Neutrophil (primary cell): ENCODE data around the gene NPFFR2.
"Not testable (repeated sequence)": the region's sequence is repeated elsewhere in the genome, so short reads cannot be mapped to it uniquely, and the experiment has no call there.

Source experiments
- H3K27ac ChIP-seq: fragments of 200-600 bp; sonication (generic); 2 replicates; pipeline ENCODE4 v1.5.1; 2016; ENCODE audit warnings: mild to moderate bottlenecking, moderate library complexity
- H3K27me3 ChIP-seq: fragments of 200-600 bp; sonication (generic); 2 replicates; pipeline ENCODE4 v1.6.0; 2016; ENCODE audit warnings: mild to moderate bottlenecking
- H3K36me3 ChIP-seq: fragments of 200-600 bp; sonication (generic); 2 replicates; pipeline ENCODE4 v1.5.1; 2017
- H3K4me1 ChIP-seq, 2 experiments: fragments of 200-600 bp in 1 of 2; sonication (generic) in 1 of 2; 1 replicate in 1 of 2; 2 replicates in 1 of 2; pipeline versions ENCODE4 v1.5.1 to v1.6.1; 2013 to 2016; ENCODE audit warnings: low read depth in 1 of 2, low read length in 1 of 2, mild to moderate bottlenecking in 1 of 2, moderate library complexity in 1 of 2; ENCODE audit not compliant: control insufficient read depth in 1 of 2, insufficient read depth in 1 of 2
- H3K4me3 ChIP-seq, 2 experiments: fragments of 200-600 bp in 1 of 2; sonication (generic) in 1 of 2; 1 replicate in 1 of 2; 2 replicates in 1 of 2; pipeline ENCODE4 v1.5.1; 2013 to 2016; ENCODE audit warnings: low read depth in 1 of 2, low read length in 1 of 2, mild to moderate bottlenecking in 1 of 2, moderate library complexity in 1 of 2
- H3K9me3 ChIP-seq: fragments of 200-600 bp; sonication (generic); 2 replicates; pipeline ENCODE4 v1.5.1; 2016
- CTCF ChIP-seq: fragments of 200-600 bp; sonication (generic); IDR thresholded peaks from 2 replicates; pipeline ENCODE4 v1.5.1; 2016; ENCODE audit warnings: antibody characterized with exemption

The NPFFR2 gene

DNA sequence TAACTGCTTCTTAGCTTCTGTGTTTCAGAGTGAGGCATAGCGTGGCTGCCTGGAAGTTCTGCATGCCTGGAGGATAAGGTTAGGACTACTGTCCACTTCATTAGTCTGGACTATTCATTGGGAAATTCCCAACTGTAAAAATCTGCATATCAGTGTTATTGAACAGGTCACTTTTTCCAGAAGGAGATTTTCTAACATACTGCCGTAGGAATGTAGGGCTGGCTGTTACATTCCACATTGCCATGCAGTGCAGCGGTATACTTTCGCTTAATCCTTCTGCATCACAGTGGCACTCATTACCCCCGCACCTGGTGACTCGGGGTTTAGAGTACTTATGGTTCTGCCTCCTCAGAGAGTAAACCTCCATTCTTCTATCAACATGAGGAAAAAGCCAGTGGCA is 104.6 kb downstream of the NPFFR2 start:
- no peak for TF ChIP-seq CTCF
- no peak overlapping the region for H3K27ac ChIP-seq
- H3K36me3 ChIP-seq: no peaks in the 10 kb centered on the region
- no peaks in the 10 kb centered on the region for H3K4me1 ChIP-seq
- no peaks in the 10 kb centered on the region for H3K9me3 ChIP-seq
- H3K4me3 ChIP-seq: no peak overlapping the region
- no peaks in the 10 kb centered on the region for H3K27me3 ChIP-seq

DNA sequence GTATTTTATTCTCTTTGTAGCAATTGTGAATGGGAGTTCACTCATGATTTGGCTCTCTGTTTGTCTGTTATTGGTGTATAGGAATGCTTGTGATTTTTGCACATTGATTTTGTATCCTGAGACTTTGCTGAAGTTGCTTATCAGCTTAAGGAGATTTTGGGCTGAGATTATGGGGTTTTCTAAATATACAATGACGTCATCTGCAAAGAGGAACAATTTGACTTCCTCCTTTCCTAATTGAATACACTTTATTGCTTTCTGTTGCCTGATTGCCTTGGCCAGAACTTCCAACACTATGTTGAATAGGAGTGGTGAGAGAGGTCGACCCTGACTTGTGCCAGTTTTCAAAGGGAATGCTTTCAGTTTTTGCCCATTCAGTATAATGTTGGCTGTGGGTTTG is 108.2 kb downstream of the NPFFR2 start:
- H3K27ac ChIP-seq, H3K36me3 ChIP-seq, H3K27me3 ChIP-seq, H3K4me1 ChIP-seq, H3K9me3 ChIP-seq, H3K4me3 ChIP-seq: not testable (repeated sequence)

DNA sequence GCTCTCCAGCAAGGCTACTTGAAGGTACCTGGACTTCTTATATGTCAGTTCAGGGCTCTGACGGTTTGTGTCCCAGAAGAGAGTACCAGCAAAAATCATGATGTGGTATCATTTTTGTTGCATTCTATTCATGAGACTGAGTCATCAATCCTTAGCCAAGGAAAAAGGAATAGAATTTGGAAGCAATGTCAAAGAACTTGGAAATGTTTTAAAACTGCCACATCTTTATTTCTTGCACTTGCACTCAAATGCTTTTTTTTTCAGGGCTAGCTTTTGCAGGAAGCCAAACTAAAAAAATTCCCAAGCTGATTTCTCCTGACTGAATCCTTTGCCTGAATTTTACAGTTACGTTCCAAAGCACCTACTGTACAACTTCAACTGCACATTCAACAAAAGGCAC is 112.4 kb downstream of the NPFFR2 start:
- Histone ChIP-seq H3K4me1 (no peaks in the 10 kb centered on the region), H3K27me3 (no peaks in the 10 kb centered on the region), H3K36me3 (no peaks in the 10 kb centered on the region), H3K4me3 (no peak overlapping the region), H3K9me3 (peaks cover 6% of the 10 kb centered on the region), H3K27ac (no peak overlapping the region)
- no peak for TF ChIP-seq CTCF

DNA sequence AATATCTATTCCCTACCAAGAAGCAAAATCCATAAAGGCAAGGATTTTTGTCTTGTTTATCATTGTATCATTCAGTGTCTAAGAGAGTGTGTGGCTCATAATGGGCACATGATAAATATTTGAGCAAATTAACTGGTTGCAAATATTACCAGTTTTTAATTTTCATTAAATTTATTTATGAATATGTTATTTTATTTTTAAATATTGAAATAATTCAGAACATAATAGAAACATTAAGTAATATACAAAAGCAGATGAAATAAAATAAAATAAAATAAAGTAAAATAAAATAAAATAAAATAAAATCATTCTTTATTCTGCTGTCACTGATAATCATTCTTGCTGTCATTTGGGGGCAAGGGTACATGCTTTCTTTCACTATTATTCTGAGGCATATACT is 120.9 kb downstream of the NPFFR2 start:
- no peak for TF ChIP-seq CTCF
- no peaks in the 10 kb centered on the region for H3K9me3 ChIP-seq
- H3K27ac ChIP-seq: no peak overlapping the region
- no peaks in the 10 kb centered on the region for H3K4me1 ChIP-seq
- H3K27me3 ChIP-seq: no peaks in the 10 kb centered on the region
- no peak overlapping the region for H3K4me3 ChIP-seq
- H3K36me3 ChIP-seq: no peaks in the 10 kb centered on the region

DNA sequence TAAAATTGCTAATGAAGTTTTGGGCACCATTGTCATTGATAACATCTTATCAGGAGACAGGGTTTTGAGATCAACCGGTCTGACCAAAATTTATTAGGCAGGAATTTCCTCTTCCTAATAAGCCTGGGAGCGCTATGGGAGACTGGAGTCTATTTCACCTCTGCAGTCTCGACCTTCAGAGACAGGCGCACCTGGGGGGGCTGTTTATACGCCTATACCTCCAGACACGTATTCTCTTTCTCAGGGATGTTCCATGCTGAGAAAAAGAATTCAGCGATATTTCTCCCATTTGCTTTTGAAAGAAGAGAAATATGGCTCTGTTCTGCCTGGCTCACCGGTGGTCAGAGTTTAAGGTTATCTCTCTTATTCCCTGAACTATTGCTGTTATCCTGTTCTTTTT is 121.8 kb downstream of the NPFFR2 start:
- not testable (repeated sequence) for H3K27me3 ChIP-seq, H3K36me3 ChIP-seq, H3K27ac ChIP-seq, H3K4me3 ChIP-seq, H3K9me3 ChIP-seq, H3K4me1 ChIP-seq

DNA sequence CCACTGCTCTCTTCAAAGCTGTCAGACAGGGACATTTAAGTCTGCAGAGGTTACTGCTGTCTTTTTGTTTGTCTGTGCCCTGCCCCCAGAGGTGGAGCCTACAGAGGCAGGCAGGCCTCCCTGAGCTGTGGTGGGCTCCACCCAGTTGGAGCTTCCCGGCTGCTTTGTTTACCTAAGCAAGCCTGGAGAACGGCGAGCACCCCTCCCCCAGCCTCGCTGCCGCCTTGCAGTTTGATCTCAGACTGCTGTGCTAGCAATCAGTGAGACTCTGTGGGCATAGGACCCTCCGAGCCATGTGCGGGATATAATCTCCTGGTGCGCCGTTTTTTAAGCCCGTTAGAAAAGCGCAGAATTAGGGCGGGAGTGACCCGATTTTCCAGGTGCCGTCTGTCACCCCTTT is 137.5 kb downstream of the NPFFR2 start:
- not testable (repeated sequence) for H3K27me3 ChIP-seq, H3K27ac ChIP-seq, H3K9me3 ChIP-seq, H3K4me3 ChIP-seq, H3K4me1 ChIP-seq, H3K36me3 ChIP-seq

DNA sequence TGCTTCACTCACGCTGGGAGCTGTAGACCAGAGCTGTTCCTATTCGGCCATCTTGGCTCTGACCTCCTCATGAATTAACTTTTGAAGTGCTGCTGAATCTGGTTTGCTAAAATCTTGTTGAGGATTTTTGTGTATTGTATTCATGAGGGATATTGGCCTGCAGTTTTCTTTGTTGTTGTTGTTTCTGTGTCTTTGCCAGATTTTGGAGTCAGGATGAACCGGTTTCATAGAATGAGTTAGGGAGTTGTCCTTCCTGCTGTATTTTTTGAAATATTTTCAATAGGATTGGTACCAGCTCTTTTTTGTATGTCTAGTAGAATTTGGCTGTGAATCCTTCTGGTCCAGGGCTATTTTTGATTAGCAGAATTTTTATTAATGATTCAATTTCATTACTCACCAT is 138.1 kb downstream of the NPFFR2 start:
- TF ChIP-seq CTCF: no peak
- H3K9me3 ChIP-seq: no peaks in the 10 kb centered on the region

More for the DNA sequence above, 138.1 kb downstream of the NPFFR2 start:
- no peak overlapping the region for H3K4me3 ChIP-seq
- no peak overlapping the region for H3K27ac ChIP-seq
- no peaks in the 10 kb centered on the region for H3K27me3 ChIP-seq
- no peaks in the 10 kb centered on the region for H3K4me1 ChIP-seq
- no peaks in the 10 kb centered on the region for H3K36me3 ChIP-seq
